Measurements from ENCODE around the gene SNAPC2. TPM values are rescaled to one million over a fixed set of nuclear protein-coding genes. Genes with fewer than 3 reads are reported as not detected.

SNAPC2 gene
- total RNA-seq, 1 donor from 2014 or later = 32.0 TPM

- DNase-seq (ENCODE audit: low read depth) = no peak
- Histone ChIP-seq H3K4me3 (ENCODE audit: low read depth, low read length) (no peak overlapping the region), H3K36me3 (ENCODE audit: control insufficient read depth, insufficient read depth, low read length) (peaks cover 5% of the 10 kb centered on the region), H3K27me3 (ENCODE audit: control insufficient read depth, insufficient read depth, low read length) (no peaks in the 10 kb centered on the region)
- TF ChIP-seq, protein P1, sequence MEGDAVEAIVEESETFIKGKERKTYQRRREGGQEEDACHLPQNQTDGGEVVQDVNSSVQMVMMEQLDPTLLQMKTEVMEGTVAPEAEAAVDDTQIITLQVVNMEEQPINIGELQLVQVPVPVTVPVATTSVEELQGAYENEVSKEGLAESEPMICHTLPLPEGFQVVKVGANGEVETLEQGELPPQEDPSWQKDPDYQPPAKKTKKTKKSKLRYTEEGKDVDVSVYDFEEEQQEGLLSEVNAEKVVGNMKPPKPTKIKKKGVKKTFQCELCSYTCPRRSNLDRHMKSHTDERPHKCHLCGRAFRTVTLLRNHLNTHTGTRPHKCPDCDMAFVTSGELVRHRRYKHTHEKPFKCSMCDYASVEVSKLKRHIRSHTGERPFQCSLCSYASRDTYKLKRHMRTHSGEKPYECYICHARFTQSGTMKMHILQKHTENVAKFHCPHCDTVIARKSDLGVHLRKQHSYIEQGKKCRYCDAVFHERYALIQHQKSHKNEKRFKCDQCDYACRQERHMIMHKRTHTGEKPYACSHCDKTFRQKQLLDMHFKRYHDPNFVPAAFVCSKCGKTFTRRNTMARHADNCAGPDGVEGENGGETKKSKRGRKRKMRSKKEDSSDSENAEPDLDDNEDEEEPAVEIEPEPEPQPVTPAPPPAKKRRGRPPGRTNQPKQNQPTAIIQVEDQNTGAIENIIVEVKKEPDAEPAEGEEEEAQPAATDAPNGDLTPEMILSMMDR (IDR thresholded peaks at IDR 0.05; ENCODE audit: insufficient read depth, low read length, poor library complexity, severe bottlenecking) = peak; percentile 32
These were observed 13.3 kb downstream of the SNAPC2 start for GRCh38 chr19:7933411-7933810.

DNA sequence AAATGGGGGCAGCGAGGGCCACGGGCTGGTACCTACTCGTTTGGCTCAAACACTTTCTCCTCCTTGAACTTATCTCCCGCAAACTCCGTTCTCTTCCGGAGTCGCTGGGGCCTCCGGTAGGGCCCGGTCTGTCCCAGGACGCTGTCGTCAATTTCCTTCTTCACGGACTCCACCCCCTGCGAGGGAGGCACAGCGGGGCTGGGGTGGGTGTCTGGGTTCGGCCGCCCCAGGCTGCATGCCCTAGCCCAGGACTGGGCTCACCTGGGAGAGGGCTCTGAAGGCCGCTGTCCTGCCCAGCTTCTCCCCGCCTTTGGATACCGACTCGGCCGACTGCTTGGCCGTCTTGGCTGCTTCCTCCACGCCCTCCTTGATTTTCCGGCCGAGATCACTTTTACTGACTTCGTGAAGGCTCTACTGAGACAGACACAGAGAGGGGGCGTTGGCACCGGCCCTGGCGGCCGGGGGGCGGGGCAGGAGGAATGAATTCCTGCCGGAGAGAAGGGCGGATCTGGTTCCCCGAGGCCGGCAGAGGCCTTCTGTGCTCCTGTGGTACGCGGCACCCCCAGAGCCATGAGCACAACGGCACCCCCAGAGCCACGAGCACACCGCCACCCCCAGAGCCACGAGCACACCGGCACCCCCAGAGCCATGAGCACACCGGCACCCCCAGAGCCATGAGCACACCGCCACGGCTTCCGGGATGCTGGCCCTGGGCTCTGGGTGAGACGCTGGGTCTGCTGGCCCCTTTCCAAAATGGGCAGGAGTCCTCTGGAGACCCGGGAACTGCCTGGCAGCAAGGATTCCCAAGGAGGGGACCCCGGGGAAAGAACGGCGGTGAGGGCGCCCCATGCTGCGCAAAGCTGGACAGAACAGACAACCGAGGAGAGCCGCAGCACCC lies 13.9 kb downstream of the SNAPC2 start:
- H3K4me3 ChIP-seq (ENCODE audit: low read depth, low read length) = no peak overlapping the region
- TF ChIP-seq, protein P1 (IDR thresholded peaks at IDR 0.05; ENCODE audit: insufficient read depth, low read length, poor library complexity, severe bottlenecking) = no peak
- no peaks in the 10 kb centered on the region for H3K27me3 ChIP-seq (ENCODE audit: control insufficient read depth, insufficient read depth, low read length)
- DNase-seq (ENCODE audit: low read depth) = no peak
- peaks cover 5% of the 10 kb centered on the region for H3K36me3 ChIP-seq (ENCODE audit: control insufficient read depth, insufficient read depth, low read length)

DNA sequence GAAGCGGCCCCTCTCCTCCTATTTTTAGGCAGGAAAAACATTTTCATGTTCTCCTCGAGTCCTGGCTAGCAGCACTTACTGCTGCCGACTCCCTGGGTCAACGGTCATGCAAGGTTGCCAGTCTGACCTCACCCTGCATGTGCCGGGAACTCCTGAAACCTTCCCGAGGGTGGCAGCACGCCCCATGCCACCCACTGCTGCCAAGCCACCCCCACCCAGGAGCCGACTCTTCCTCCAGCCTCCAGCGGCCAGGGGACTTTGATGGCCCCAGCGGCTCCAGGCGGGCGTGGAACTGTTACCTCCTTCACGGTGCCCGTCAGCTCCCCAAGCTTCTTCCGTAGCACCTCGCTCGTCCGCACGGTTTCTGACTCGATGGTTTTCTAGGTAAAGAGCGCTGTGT lies 14.6 kb downstream of the SNAPC2 start:
- no peak for DNase-seq (ENCODE audit: low read depth)
- Histone ChIP-seq H3K36me3 (ENCODE audit: control insufficient read depth, insufficient read depth, low read length) (peaks cover 5% of the 10 kb centered on the region), H3K4me3 (ENCODE audit: low read depth, low read length) (no peak overlapping the region)

DNA sequence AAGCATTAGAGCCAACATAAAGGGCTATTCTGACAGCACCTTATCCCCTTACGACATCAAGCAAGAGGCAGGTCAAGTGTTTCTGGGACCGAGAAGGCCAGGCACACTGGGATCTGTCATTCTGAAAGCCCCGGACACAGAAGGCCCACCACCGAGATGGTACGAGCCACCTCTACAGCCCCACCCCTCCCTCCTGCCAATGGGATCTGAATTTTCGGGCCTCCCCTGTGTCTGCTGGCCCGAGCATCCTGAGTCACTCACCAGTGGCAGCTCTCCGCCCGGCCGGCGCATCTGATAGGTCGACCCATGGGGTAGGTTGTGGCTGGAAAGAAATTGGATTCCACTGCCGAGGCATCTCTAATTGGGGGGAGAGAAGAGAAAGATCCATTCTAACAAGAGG lies 20.7 kb downstream of the SNAPC2 start:
- Histone ChIP-seq H3K27me3 (ENCODE audit: control insufficient read depth, insufficient read depth, low read length) (no peaks in the 10 kb centered on the region), H3K36me3 (ENCODE audit: control insufficient read depth, insufficient read depth, low read length) (peaks cover 2% of the 10 kb centered on the region), H3K4me3 (ENCODE audit: low read depth, low read length) (no peak overlapping the region)
- no peak for DNase-seq (ENCODE audit: low read depth)
- TF ChIP-seq, protein P1 (IDR thresholded peaks at IDR 0.05; ENCODE audit: insufficient read depth, low read length, poor library complexity, severe bottlenecking) = no peak

More for the DNA sequence above, 14.6 kb downstream of the SNAPC2 start:
- TF ChIP-seq, protein P1 (IDR thresholded peaks at IDR 0.05; ENCODE audit: insufficient read depth, low read length, poor library complexity, severe bottlenecking) = no peak
- H3K27me3 ChIP-seq (ENCODE audit: control insufficient read depth, insufficient read depth, low read length) = no peaks in the 10 kb centered on the region

- H3K4me3 ChIP-seq (ENCODE audit: low read depth, low read length) = no peak overlapping the region
- TF ChIP-seq, protein P1 (IDR thresholded peaks at IDR 0.05; ENCODE audit: insufficient read depth, low read length, poor library complexity, severe bottlenecking) = no peak
- peaks cover 2% of the 10 kb centered on the region for H3K36me3 ChIP-seq (ENCODE audit: control insufficient read depth, insufficient read depth, low read length)
- H3K27me3 ChIP-seq (ENCODE audit: control insufficient read depth, insufficient read depth, low read length) = no peaks in the 10 kb centered on the region
- DNase-seq (ENCODE audit: low read depth) = no peak
These were observed 21.9 kb downstream of the SNAPC2 start for GRCh38 chr19:7941895-7942596.

Measured in kidney epithelial cell (primary cell).